HepG2 (cell line): ENCODE data around the gene GIMAP8. TPM values are rescaled to one million over a fixed set of nuclear protein-coding genes. Genes with fewer than 3 reads are reported as not detected.

Experiments
- ATAC-seq: fragments of 200-7000 bp; cut with Tn5 transposase; 3 replicates; pipeline ENCODE4 v1.9.1; 2020; ENCODE audit warnings: mild to moderate bottlenecking, moderate library complexity
- BruUV-seq: library from RNA; stranded (reverse); fragments of 400-500 nt; replicated peaks from 2 replicates; lab custom pipeline; 2021; lab: Mats Ljungman, UMichigan
- CTCF ChIA-PET: fragments of 300-600 bp; formaldehyde crosslinking; extraction: SDS; loops from one replicate; lab custom pipeline; 2021; ENCODE audit warnings: low total read pairs, inconsistent platforms, low intra/inter-chr PET ratio; lab: Yijun Ruan, JAX
- POLR2A ChIA-PET: fragments of 350-600 bp; sonication (Branson Sonifier 250); formaldehyde crosslinking; loops from one replicate; lab custom pipeline; 2020; ENCODE audit warnings: antibody characterized with exemption, inconsistent platforms; lab: Yijun Ruan, JAX
- DNase-seq: peaks from one replicate; pipeline ENCODE4 v3.0.0-alpha.2; 2015; ENCODE audit warnings: low spot score
- FAIRE-seq: peaks from 3 replicates; lab custom pipeline; 2011; peaks lifted over from hg19 to GRCh38; lab: Jason Lieb, UNC
- H2AFZ ChIP-seq: one replicate; pipeline ENCODE4 v1.6.1; 2011; ENCODE audit warnings: low read length, inconsistent platforms
- H3K27ac ChIP-seq: fragments of 300-600 bp; 3 replicates; pipeline ENCODE4 v1.8.0; 2011; ENCODE audit warnings: mixed run types, mild to moderate bottlenecking, mixed read lengths, low read length, inconsistent platforms; ENCODE audit not compliant: insufficient read depth; ENCODE audit errors: extremely low read length
- H3K27me3 ChIP-seq, 2 experiments: fragments of 200-600 bp in 1 of 2; 2 replicates in 1 of 2; 3 replicates in 1 of 2; pipeline versions ENCODE4 v1.6.0 to v1.8.0; 2011; ENCODE audit warnings: low read length in 2 of 2, mild to moderate bottlenecking in 2 of 2, moderate library complexity in 2 of 2, inconsistent platforms in 1 of 2; ENCODE audit not compliant: insufficient read depth in 2 of 2, control insufficient read depth in 1 of 2
- H3K36me3 ChIP-seq, 2 experiments: fragments of 200-600 bp in 1 of 2; replicated peaks in 1 of 2; 2 replicates in 1 of 2; 3 replicates in 1 of 2; pipeline versions ENCODE4 v1.5.1 to v1.8.0; 2011; ENCODE audit warnings: low read length in 2 of 2, inconsistent platforms in 1 of 2; ENCODE audit not compliant: insufficient read depth in 2 of 2, control insufficient read depth in 1 of 2
- H3K4me1 ChIP-seq: 2 replicates; pipeline ENCODE4 v1.5.1; 2012; ENCODE audit warnings: low read length, inconsistent platforms; ENCODE audit not compliant: insufficient read depth
- H3K4me2 ChIP-seq: 2 replicates; pipeline ENCODE4 v1.6.0; 2011; ENCODE audit warnings: low read depth, low read length, inconsistent platforms
- H3K4me3 ChIP-seq, 3 experiments: fragments of 200-600 bp in 1 of 3; sonication (generic), shearing (Covaris generic) in 1 of 3; replicated peaks in 1 of 3; 2 replicates each; pipeline ENCODE4 v1.5.1; 2011 to 2016; ENCODE audit warnings: low read length in 3 of 3, inconsistent platforms in 2 of 3, low read depth in 2 of 3, mild to moderate bottlenecking in 2 of 3, control low read depth in 1 of 3, mixed read lengths in 1 of 3; ENCODE audit not compliant: insufficient read depth in 1 of 3
- H3K79me2 ChIP-seq: one replicate; pipeline ENCODE4 v1.6.1; 2011; ENCODE audit warnings: low read length, inconsistent platforms; ENCODE audit not compliant: insufficient read depth
- H3K9ac ChIP-seq: 2 replicates; pipeline ENCODE4 v1.6.0; 2011; ENCODE audit warnings: mild to moderate bottlenecking, low read depth, low read length, inconsistent platforms; ENCODE audit not compliant: insufficient read depth
- H3K9me3 ChIP-seq: 2 replicates; pipeline ENCODE4 v1.5.1; 2012; ENCODE audit warnings: mild to moderate bottlenecking, low read length
- H4K20me1 ChIP-seq: 2 replicates; pipeline ENCODE4 v1.6.0; 2011; ENCODE audit warnings: inconsistent platforms, mild to moderate bottlenecking, low read length, moderate library complexity; ENCODE audit not compliant: insufficient read depth
- ATF7-NPFF ChIP-seq: sonication (generic); formaldehyde crosslinking; IDR thresholded peaks from 2 replicates; pipeline ENCODE4 v1.8.1; 2023; ENCODE audit warnings: mild to moderate bottlenecking, low read depth, missing genetic modification reagents, moderate library complexity
- CC2D1A ChIP-seq: sonication (generic); formaldehyde crosslinking; IDR thresholded peaks from 2 replicates; pipeline ENCODE4 v1.8.1; 2023; ENCODE audit warnings: mild to moderate bottlenecking, missing genetic modification reagents
- EZH2 ChIP-seq: conservative IDR thresholded peaks from 2 replicates; pipeline ENCODE4 v1.6.1; 2012; ENCODE audit warnings: mild to moderate bottlenecking, low read depth, low read length, moderate library complexity
- GATAD1 ChIP-seq: IDR thresholded peaks from 2 replicates; pipeline ENCODE4 v1.6.1; 2016; ENCODE audit warnings: missing genetic modification reagents, missing compliant biosample characterization
- HDAC2 ChIP-seq: sonication (generic); formaldehyde crosslinking; IDR thresholded peaks from 2 replicates; pipeline ENCODE4 v1.4.0; 2020; ENCODE audit warnings: missing genetic modification reagents
- HNRNPLL ChIP-seq: fragments of 200-400 bp; formaldehyde crosslinking; IDR thresholded peaks from 2 replicates; pipeline ENCODE4 v1.6.1; 2017; ENCODE audit warnings: mild to moderate bottlenecking, low read depth, low read length; ENCODE audit not compliant: poor library complexity, severe bottlenecking
- HOMEZ ChIP-seq: IDR thresholded peaks from 2 replicates; pipeline ENCODE4 v1.6.1; 2016; ENCODE audit warnings: low read depth
- POGK ChIP-seq: sonication (generic); formaldehyde crosslinking; conservative IDR thresholded peaks from 2 replicates; pipeline ENCODE4 v1.8.0; 2022; ENCODE audit warnings: mild to moderate bottlenecking, moderate library complexity, missing genetic modification reagents
- RXRA ChIP-seq: sonication (generic); formaldehyde crosslinking; IDR thresholded peaks from 2 replicates; pipeline ENCODE4 v1.5.1; 2020; ENCODE audit warnings: missing genetic modification reagents
- TOPORS ChIP-seq: sonication (generic); formaldehyde crosslinking; IDR thresholded peaks from 2 replicates; pipeline ENCODE4 v1.8.0; 2023; ENCODE audit warnings: mild to moderate bottlenecking, missing genetic modification reagents
- U2AF1 ChIP-seq: fragments of 200-400 bp; formaldehyde crosslinking; optimal IDR thresholded peaks from 2 replicates; pipeline ENCODE3; 2017; ENCODE audit warnings: mild to moderate bottlenecking, low read depth, low read length
- ZNF333 ChIP-seq: sonication (generic); formaldehyde crosslinking; IDR thresholded peaks from 2 replicates; pipeline ENCODE4 v1.4.0; 2020; ENCODE audit warnings: mild to moderate bottlenecking, missing genetic modification reagents, borderline replicate concordance
- ZNF414 ChIP-seq: sonication (generic); formaldehyde crosslinking; IDR thresholded peaks from 2 replicates; pipeline ENCODE4 v1.5.0; 2020; ENCODE audit warnings: missing genetic modification reagents
- ZNF770 ChIP-seq: sonication (generic); formaldehyde crosslinking; IDR thresholded peaks from 2 replicates; pipeline ENCODE4 v1.5.0; 2020; ENCODE audit warnings: mild to moderate bottlenecking, missing genetic modification reagents
- ZNF850 ChIP-seq: sonication (generic); formaldehyde crosslinking; conservative IDR thresholded peaks from 2 replicates; pipeline ENCODE4 v1.9.0; 2021; ENCODE audit warnings: mild to moderate bottlenecking, missing genetic modification reagents
- ZSCAN20 ChIP-seq: sonication (generic); formaldehyde crosslinking; IDR thresholded peaks from 2 replicates; pipeline ENCODE4 v1.4.0; 2020; ENCODE audit warnings: missing genetic modification reagents, mild to moderate bottlenecking, borderline replicate concordance
- WGBS: methylation state at CpG from one replicate; pipeline ENCODE4 v1.1.6; 2017; ENCODE audit warnings: low lambda C conversion rate; 5-methylcytosine and 5-hydroxymethylcytosine counted together
- in situ Hi-C: cut with HindIII; loops from 2 replicates; pipeline ENCODE4 v1.10.0; 2017; ENCODE audit warnings: low pct_unique_long_range_greater_than_20kb; ENCODE audit not compliant: extremely low pct_ligation_motif_present
- intact Hi-C: fragments of 100-400 bp; cut with micrococcal nuclease; formaldehyde crosslinking; loops from one replicate; pipeline ENCODE4 v1.10.0; 2022; ENCODE audit not compliant: unreplicated experiment
- polyA plus RNA-seq, 8 experiments: library from polyadenylated mRNA; depleted of rRNA in 3 of 8; stranded (reverse) in 7 of 8; unstranded in 1 of 8; fragments of >200 nt; fragmentation: Illumina TruSeq in 4 of 8; extraction: Trizol in 4 of 8; gene quantifications; 2 replicates each; pipeline versions ENCODE4 v1.2.1 to v1.2.3, GENCODE V29; 2011 to 2016; ENCODE audit warnings: low read depth in 4 of 8, missing spikeins in 1 of 8, mixed read lengths in 1 of 8; ENCODE audit not compliant: insufficient read depth in 1 of 8
- total RNA-seq, 5 experiments: library from RNA; depleted of rRNA; stranded (reverse); fragments of >200 nt; fragmentation: Illumina TruSeq; extraction: Trizol; gene quantifications; 2 replicates each; pipeline ENCODE4 v1.2.3, GENCODE V29; 2016; ENCODE audit warnings: low read depth in 1 of 5

Gene GIMAP8
- total and polyA plus RNA-seq, 2 of the 13 experiments (the other 11 are each of a cell fraction or from before 2014, with no cell fraction given) = not detected

GRCh38 chr7:150415161-150416153 lies 35.0 kb upstream of the GIMAP8 start:
- in situ Hi-C loops (no loop called here), intact Hi-C loops (no loop called here)
- Histone ChIP-seq H3K4me3 (peak overlapping the region in 1 of 3 experiments; percentile 1; a peak in 1 of 6 replicates), H2AFZ (no peak overlapping the region), H3K4me1 (peaks cover 42% of the 10 kb centered on the region), H3K4me2 (peak overlapping the region; percentile 49), H3K9ac (no peak overlapping the region), H4K20me1 (0 out of 2 replicates have a peak, but pooled peaks cover 2% of the 10 kb centered on the region), H3K27me3 (no peaks in the 10 kb centered on the region), H3K27ac (no peak overlapping the region), H3K79me2 (no peaks in the 10 kb centered on the region), H3K36me3 (no peaks in the 10 kb centered on the region), H3K9me3 (no peaks in the 10 kb centered on the region)
- peak; percentile 89 for DNase-seq
- POLR2A ChIA-PET = interaction anchor here (0.6 to 2.1 kb wide), 6 partner anchors 9 to 46 kb away, joined by 3 to 47 read pairs (median 5); a partner anchor contains a TSS
- WGBS = 19% methylated on average over 7 of the region's 19 CpGs
- peak; percentile 99 for FAIRE-seq
- no TSS peak for BruUV-seq
- CTCF ChIA-PET = no interaction called here
- ATAC-seq = peak; percentile 82
- 0 out of 2 replicates have a peak, but pooled peaks have one; percentile 67 for TF ChIP-seq POGK
- no peak for TF ChIP-seq ZNF333 (CRISPR knock-in tag)
- no peak for TF ChIP-seq HNRNPLL
- 0 out of 2 replicates have a peak, but pooled peaks have one; percentile 35 for TF ChIP-seq ZNF414 (CRISPR knock-in tag)
- no peak for TF ChIP-seq U2AF1
- TF ChIP-seq TOPORS (CRISPR knock-in tag) = 0 out of 2 replicates have a peak, but pooled peaks have one; percentile 33
- TF ChIP-seq ATF7-NPFF (CRISPR knock-in tag) = no peak
- no peak for TF ChIP-seq CC2D1A (CRISPR knock-in tag)
- TF ChIP-seq EZH2 = no peak
- no peak for TF ChIP-seq ZSCAN20 (CRISPR knock-in tag)
- no peak for TF ChIP-seq ZNF850
- TF ChIP-seq ZNF770 (CRISPR knock-in tag) = no peak
- peak; percentile 93; the same call in 1 of the 2 replicates for TF ChIP-seq RXRA (CRISPR knock-in tag)
- TF ChIP-seq GATAD1 = peak; percentile 34; the same call in 1 of the 2 replicates
- peak; percentile 95 for TF ChIP-seq HDAC2 (CRISPR knock-in tag)
- peak; percentile 48; the same call in 1 of the 2 replicates for TF ChIP-seq HOMEZ (CRISPR knock-in tag)
